PFSK-1 (cell line): ENCODE results near the gene PRR7.

Experiments
- FOXP2 ChIP-seq: optimal IDR thresholded peaks from 2 replicates; pipeline ENCODE3; 2011; ENCODE audit warnings: borderline replicate concordance, control low read depth, inconsistent platforms; ENCODE audit not compliant: insufficient read depth; ENCODE audit errors: extremely low read length, extremely low read depth
- POLR2AphosphoS5 ChIP-seq: IDR thresholded peaks from 2 replicates; pipeline ENCODE4 v1.6.1; 2012; ENCODE audit warnings: low read depth, mild to moderate bottlenecking, control low read depth, low read length, moderate library complexity
- SIN3A ChIP-seq: IDR thresholded peaks from 2 replicates; pipeline ENCODE4 v1.6.1; 2012; ENCODE audit warnings: mild to moderate bottlenecking, low read length, moderate library complexity, borderline replicate concordance; ENCODE audit not compliant: insufficient read depth
- TAF1 ChIP-seq: IDR thresholded peaks from 2 replicates; pipeline ENCODE4 v1.6.1; 2012; ENCODE audit warnings: low read length, control low read depth, borderline replicate concordance; ENCODE audit not compliant: insufficient read depth
- TF ChIP-seq, protein P1 (sequence below), 2 experiments: IDR thresholded peaks; 2 replicates each; pipeline versions ENCODE4 v1.6.1 to v1.8.0; 2011 to 2012; ENCODE audit warnings: low read depth in 2 of 2, low read length in 2 of 2, control low read depth in 1 of 2, inconsistent platforms in 1 of 2, mild to moderate bottlenecking in 1 of 2, moderate library complexity in 1 of 2; ENCODE audit not compliant: insufficient read depth in 1 of 2

PRR7 gene

DNA sequence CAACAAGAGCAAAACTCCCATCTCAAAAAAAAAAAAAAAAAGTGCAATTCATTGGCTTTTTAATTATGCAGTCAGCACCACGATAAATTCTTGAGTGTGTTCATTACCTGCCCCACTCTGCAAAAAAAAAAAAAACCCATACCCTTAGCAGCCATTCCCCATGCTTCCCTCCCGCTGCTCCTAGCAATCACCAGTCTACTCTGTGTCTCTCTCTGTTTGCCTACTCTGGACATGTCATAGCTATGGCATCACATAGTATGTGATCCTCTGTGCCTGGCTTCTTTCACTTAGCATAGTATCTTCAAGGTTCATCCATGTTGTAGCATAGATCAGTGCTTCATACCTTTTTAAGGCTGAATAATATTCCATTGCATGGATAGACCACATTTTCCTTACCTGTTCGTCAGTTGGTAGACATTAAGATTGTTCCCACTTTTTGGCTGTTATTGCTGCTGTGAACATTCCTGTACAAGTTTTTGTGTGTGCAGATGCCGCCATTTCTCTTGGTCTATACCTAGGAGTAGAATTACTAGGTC, 7.0 kb upstream of the PRR7 start:
- TF ChIP-seq FOXP2 (no peak), SIN3A (no peak), POLR2AphosphoS5 (no peak), TAF1 (no peak)
- TF ChIP-seq, protein P1, sequence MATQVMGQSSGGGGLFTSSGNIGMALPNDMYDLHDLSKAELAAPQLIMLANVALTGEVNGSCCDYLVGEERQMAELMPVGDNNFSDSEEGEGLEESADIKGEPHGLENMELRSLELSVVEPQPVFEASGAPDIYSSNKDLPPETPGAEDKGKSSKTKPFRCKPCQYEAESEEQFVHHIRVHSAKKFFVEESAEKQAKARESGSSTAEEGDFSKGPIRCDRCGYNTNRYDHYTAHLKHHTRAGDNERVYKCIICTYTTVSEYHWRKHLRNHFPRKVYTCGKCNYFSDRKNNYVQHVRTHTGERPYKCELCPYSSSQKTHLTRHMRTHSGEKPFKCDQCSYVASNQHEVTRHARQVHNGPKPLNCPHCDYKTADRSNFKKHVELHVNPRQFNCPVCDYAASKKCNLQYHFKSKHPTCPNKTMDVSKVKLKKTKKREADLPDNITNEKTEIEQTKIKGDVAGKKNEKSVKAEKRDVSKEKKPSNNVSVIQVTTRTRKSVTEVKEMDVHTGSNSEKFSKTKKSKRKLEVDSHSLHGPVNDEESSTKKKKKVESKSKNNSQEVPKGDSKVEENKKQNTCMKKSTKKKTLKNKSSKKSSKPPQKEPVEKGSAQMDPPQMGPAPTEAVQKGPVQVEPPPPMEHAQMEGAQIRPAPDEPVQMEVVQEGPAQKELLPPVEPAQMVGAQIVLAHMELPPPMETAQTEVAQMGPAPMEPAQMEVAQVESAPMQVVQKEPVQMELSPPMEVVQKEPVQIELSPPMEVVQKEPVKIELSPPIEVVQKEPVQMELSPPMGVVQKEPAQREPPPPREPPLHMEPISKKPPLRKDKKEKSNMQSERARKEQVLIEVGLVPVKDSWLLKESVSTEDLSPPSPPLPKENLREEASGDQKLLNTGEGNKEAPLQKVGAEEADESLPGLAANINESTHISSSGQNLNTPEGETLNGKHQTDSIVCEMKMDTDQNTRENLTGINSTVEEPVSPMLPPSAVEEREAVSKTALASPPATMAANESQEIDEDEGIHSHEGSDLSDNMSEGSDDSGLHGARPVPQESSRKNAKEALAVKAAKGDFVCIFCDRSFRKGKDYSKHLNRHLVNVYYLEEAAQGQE (IDR thresholded peaks at IDR 0.05; ENCODE audit: insufficient read depth in 1 of 2, low read depth in 2 of 2, low read length in 2 of 2) = no peak

- TF ChIP-seq FOXP2 = no peak
- no peak for TF ChIP-seq SIN3A
- TF ChIP-seq, protein P1 (IDR thresholded peaks at IDR 0.05; ENCODE audit: insufficient read depth in 1 of 2, low read depth in 2 of 2, low read length in 2 of 2) = no peak
- no peak for TF ChIP-seq POLR2AphosphoS5
- no peak for TF ChIP-seq TAF1
Measured at GRCh38 chr5:177440211-177440989, 6.2 kb upstream of the PRR7 start.

DNA sequence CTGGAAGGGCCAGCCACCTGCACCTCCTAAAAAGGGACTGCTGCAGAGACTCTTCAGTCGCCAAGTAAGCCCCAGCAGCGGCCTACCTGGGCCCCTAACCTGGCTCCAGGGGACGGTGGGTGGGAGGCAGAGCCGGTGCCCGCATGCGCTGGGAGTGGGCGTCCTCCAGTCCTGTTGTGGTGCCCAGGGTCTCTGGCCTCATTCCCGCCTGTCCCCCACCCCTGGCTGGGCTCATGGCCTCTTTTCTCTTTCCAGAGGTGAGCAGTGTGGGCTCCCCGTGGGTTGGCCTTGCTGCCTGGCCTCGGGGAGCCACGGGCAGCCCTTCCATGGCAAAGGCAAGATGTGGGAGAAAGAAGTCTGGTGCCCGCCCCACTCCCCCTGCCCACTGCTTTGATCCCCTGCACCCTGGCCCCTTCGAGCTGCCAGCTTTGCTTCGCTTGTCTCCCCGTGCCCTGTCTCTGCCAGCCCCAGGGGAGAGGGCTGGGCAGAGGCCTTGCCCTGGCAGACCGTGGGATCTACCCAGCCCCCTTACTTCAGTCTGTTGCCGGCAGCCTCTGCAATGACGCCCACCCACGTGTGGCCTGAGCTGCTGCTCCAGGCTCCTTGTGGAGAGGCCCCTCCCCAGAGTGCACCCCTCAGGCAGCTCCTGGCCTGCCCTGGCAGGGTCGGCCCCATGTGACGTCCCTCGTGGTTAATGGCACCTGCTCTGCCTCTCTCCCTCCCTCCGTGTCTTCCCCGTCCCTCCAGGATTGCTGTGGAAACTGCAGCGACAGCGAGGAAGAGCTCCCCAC, 5.4 kb upstream of the PRR7 start:
- no peak for TF ChIP-seq SIN3A
- TF ChIP-seq, protein P1 (IDR thresholded peaks at IDR 0.05; ENCODE audit: insufficient read depth in 1 of 2, low read depth in 2 of 2, low read length in 2 of 2) = no peak

DNA sequence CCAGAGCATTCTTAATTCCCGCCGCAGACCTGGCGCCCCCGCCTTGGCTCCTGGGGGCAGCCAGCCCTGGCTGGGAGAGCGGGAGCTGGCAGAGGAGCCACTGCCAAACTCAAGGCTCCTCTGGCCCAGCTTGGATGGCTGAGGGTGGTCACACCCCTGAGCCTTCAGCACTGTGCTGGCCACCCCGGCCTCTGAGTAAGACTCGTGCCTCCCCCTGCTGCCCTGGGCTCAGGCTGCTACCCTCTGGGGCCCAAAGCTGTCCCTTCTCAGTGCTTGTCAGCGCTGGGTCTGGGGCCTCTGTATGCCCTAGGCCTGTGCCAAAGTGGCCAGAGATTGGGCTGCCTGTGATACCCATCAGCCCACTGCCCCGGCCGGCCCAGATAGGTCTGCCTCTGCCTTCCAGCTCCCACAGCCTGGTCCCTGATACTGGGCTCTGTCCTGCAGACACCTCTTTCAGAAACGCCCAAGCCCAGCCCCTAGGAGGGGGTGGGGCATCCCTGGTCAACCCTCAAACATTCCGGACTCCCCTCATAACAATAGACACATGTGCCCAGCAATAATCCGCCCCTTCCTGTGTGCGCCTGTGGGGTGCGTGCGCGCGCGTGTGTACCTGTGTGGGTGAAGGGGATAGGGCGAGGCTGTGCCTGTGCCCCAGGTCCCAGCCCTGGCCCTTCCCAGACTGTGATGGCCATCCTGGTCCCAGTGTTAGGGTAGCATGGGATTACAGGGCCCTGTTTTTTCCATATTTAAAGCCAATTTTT, 4.4 kb upstream of the PRR7 start:
- TF ChIP-seq TAF1 (no peak), POLR2AphosphoS5 (no peak), FOXP2 (no peak), SIN3A (no peak)
- TF ChIP-seq, protein P1 (IDR thresholded peaks at IDR 0.05; ENCODE audit: insufficient read depth in 1 of 2, low read depth in 2 of 2, low read length in 2 of 2) = no peak
